Urinary bladder (tissue), 4 donors: ENCODE results near the gene KCNS3. TPM values are rescaled to one million over a fixed set of nuclear protein-coding genes. Genes with fewer than 3 reads are reported as not detected.

Experiments
- DNase-seq: peaks from one replicate; pipeline ENCODE4 v3.0.0-alpha.2; 2015; ENCODE audit errors: extremely low spot score
- H3K27ac ChIP-seq: one replicate; pipeline ENCODE4 v1.5.1; 2013; ENCODE audit warnings: low read depth, mild to moderate bottlenecking, moderate library complexity
- H3K36me3 ChIP-seq: one replicate; pipeline ENCODE4 v1.6.1; 2013; ENCODE audit warnings: mild to moderate bottlenecking, moderate library complexity; ENCODE audit not compliant: insufficient read depth
- H3K4me1 ChIP-seq: one replicate; pipeline ENCODE4 v1.6.1; 2013; ENCODE audit warnings: mild to moderate bottlenecking, moderate library complexity; ENCODE audit not compliant: insufficient read depth
- H3K4me3 ChIP-seq: one replicate; pipeline ENCODE4 v1.5.1; 2013; ENCODE audit warnings: low read depth, low read length
- WGBS: extraction: QIAGEN DNeasy Blood & Tissue Kit; methylation state at CpG from one replicate; pipeline ENCODE4 v1.1.7; 2013; 5-methylcytosine and 5-hydroxymethylcytosine counted together
- polyA plus RNA-seq: library from polyadenylated mRNA; stranded (reverse); fragments of 200-250 nt; gene quantifications from one replicate; pipeline ENCODE4 v1.2.3, GENCODE V29; 2013
- total RNA-seq: library from RNA; depleted of rRNA; stranded (reverse); fragments of >200 nt; gene quantifications from one replicate; pipeline ENCODE4 v1.2.3, GENCODE V29; 2014
- donor health status: healthy with polysubstance abuse.
- donor health status: healthy.

Gene KCNS3
- total and polyA plus RNA-seq, 2 donors = 7.7 to 14.9 TPM

GRCh38 chr2:17966798-17967197, 88.3 kb downstream of the KCNS3 start:
- Histone ChIP-seq H3K4me3 (no peak overlapping the region), H3K36me3 (no peaks in the 10 kb centered on the region), H3K4me1 (no peaks in the 10 kb centered on the region), H3K27ac (no peak overlapping the region)
- DNase-seq = no peak
- 80% methylated on average over 3 of the region's 3 CpGs for WGBS

GRCh38 chr2:17969661-17970060, 91.2 kb downstream of the KCNS3 start:
- DNase-seq = no peak
- no peak overlapping the region for H3K27ac ChIP-seq
- WGBS = 92% methylated on average over 3 of the region's 3 CpGs
- H3K36me3 ChIP-seq = no peaks in the 10 kb centered on the region
- H3K4me3 ChIP-seq = no peak overlapping the region
- no peaks in the 10 kb centered on the region for H3K4me1 ChIP-seq

DNA sequence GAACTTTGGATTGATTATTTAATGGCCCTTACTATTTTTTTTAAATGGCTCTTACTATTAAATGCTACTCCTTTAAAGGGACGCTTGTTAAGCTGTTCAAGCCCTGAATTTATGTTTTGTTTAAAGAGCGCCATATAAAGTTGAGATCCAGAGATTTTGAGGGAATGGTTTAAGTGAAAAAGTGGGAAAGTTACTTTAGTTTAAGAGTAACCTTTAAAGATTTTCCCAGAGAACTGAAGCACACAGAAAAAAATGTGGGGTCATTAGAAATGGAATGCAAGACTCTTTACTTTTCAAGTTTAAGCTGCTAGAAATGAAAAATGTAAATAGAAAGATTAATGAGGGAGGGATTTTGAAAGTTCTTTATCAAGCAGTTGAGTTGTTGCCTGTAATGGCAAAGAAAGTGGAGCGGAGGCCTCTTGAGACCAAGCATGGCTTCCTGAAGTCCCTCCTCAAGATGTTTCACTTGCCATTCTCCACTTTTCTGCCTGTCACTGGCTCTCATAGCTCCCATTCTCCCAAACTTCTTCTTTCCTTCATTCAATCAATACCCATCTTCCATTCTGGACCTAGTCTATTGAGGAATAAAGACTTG, 93.2 kb downstream of the KCNS3 start:
- H3K4me3 ChIP-seq = no peak overlapping the region
- H3K4me1 ChIP-seq = no peaks in the 10 kb centered on the region
- 54% methylated on average over 3 of the region's 3 CpGs for WGBS
- no peak for DNase-seq
- H3K36me3 ChIP-seq = no peaks in the 10 kb centered on the region
- H3K27ac ChIP-seq = no peak overlapping the region

DNA sequence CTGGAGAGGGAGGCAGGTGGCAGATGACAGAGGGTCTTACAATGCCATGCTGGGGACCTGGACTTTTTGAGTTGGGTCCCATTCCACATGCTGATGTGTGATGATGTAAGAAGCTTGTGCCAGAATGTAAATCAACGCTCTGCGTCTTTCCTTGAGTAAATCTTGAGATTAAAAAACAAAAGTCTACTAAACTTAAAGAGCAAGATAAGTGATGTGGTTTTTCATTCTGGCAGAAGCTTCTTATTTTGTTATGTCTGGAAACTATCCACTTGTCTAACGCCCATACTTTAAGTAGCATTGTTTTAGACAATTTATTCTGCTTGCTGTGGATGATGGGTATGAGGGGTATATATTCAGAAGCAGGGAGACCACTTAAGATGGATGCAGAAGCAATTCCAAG, 94.5 kb downstream of the KCNS3 start:
- Histone ChIP-seq H3K36me3 (no peaks in the 10 kb centered on the region), H3K4me1 (no peaks in the 10 kb centered on the region), H3K4me3 (no peak overlapping the region), H3K27ac (no peak overlapping the region)
- no peak for DNase-seq
- 55% methylated on average over 3 of the region's 3 CpGs for WGBS

DNA sequence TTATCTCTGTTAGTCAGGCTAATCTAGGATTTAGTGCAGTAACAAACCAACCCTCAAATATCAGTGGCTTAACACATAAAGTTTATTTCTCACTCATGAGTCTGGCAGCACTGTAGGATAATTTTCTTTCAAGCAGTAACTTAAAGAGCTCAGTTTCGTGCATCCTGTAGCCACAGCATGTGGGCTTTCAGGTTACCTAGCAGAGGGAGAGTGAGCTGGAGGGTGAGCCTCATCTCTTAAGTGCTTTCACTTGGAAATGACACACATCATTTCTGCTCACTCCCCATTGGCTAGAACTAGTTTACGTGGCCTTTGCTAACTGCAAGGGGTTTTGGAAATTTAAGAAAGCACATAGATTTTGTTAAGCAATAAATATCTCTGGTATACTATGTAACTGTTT, 96.9 kb downstream of the KCNS3 start:
- no peaks in the 10 kb centered on the region for H3K36me3 ChIP-seq
- WGBS = 84% methylated on average over 2 of the region's 2 CpGs
- no peaks in the 10 kb centered on the region for H3K4me1 ChIP-seq
- DNase-seq = no peak
- no peak overlapping the region for H3K4me3 ChIP-seq
- H3K27ac ChIP-seq = no peak overlapping the region

- 26% methylated on average over 6 of the region's 6 CpGs for WGBS
Measured at GRCh38 chr2:17976871-17977746, 98.6 kb downstream of the KCNS3 start.

DNA sequence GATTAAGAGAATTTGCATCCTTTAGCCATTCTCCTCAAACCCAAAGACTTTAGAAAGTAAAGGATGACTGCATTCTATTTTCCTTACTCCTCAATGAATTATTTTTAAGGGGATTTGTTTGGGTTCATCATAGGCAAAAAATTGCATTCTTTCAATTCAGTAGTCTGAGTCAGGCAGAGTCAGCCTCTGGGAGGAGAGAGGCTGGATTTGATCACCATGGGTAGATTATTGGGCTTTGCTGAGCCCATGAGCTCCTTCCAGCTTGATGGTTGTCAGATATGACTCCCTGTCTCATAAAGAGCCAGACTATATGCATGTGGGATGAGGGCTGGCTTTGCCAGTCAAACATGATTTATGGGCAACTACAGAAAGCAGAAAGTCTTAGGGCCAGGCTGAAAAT, 101.2 kb downstream of the KCNS3 start:
- H3K27ac ChIP-seq = no peak overlapping the region
- no peaks in the 10 kb centered on the region for H3K36me3 ChIP-seq
- no peaks in the 10 kb centered on the region for H3K4me1 ChIP-seq
- DNase-seq = no peak
- H3K4me3 ChIP-seq = no peak overlapping the region

More at GRCh38 chr2:17976871-17977746, 98.6 kb downstream of the KCNS3 start:
- DNase-seq = no peak
- no peak overlapping the region for H3K27ac ChIP-seq
- H3K4me1 ChIP-seq = no peaks in the 10 kb centered on the region
- no peaks in the 10 kb centered on the region for H3K36me3 ChIP-seq
- no peak overlapping the region for H3K4me3 ChIP-seq

GRCh38 chr2:17981936-17982335, 103.5 kb downstream of the KCNS3 start:
- no peak overlapping the region for H3K27ac ChIP-seq
- no peak overlapping the region for H3K4me3 ChIP-seq
- no peaks in the 10 kb centered on the region for H3K4me1 ChIP-seq
- no peaks in the 10 kb centered on the region for H3K36me3 ChIP-seq
- DNase-seq = no peak
- 91% methylated on average over 3 of the region's 3 CpGs for WGBS

Other genes with a start within 250 kb of the KCNS3 start
- 50.0 TPM for gene SMC6, start 124.9 kb upstream of the KCNS3 start, total RNA-seq
- 7.6 TPM for gene SMC6, start 124.9 kb upstream of the KCNS3 start, polyA plus RNA-seq
- gene GEN1, start 124.5 kb upstream of the KCNS3 start, total RNA-seq = 21.0 TPM
- gene GEN1, start 124.5 kb upstream of the KCNS3 start, polyA plus RNA-seq = 1.2 TPM
- not detected for gene MSGN1, start 62.2 kb upstream of the KCNS3 start, total RNA-seq
- gene MSGN1, start 62.2 kb upstream of the KCNS3 start, polyA plus RNA-seq = not detected